ENCODE data around the gene PLIN4. TPM values are rescaled to one million over a fixed set of nuclear protein-coding genes. Genes with fewer than 3 reads are reported as not detected.

Gene PLIN4
- total RNA-seq, 2 donors from 2014 or later: 0.47 to 6.3 TPM

DNA sequence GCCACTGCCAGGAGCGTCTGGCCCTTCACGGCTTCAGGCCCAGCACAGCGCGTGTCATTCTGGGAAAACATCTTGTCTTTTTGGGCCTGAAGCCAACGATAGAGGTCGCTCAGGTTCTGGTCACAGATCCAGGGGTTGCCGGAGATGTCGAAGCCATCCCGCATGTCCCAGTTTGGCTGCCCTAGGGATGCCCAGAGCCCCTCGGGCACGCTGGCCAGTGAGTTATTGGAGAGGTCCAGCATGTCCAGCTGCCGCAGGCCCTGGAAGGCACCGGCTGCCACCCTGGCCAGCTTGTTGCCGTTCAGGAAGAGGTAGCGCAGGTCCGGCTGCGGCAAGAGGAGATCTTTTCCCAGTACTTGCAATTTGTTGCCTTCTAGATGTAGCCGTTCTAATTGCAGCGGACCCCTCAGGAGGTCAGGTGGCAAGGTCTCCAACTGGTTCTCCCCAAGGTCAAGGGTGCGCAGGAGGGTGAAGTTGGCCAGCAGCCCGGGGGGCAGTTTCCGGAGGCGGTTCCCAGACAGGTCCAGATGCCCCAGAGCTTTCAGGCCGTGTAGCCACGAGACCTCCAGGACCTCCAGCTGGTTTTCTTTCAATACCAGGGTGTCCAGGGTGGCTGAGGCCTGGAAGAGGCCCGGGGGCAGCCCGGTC, 19.8 kb upstream of the PLIN4 start:
- Histone ChIP-seq H3K4me3 (no peak overlapping the region), H3K27ac (no peak overlapping the region)
- intact Hi-C loops (cut with DNase I): no loop called here

GRCh38 chr19:4536798-4537197, 18.5 kb upstream of the PLIN4 start:
- intact Hi-C loops (cut with DNase I): no loop called here
- H3K4me3 ChIP-seq: no peak overlapping the region
- no peaks in the 10 kb centered on the region for H3K36me3 ChIP-seq
- no peak overlapping the region for H3K9ac ChIP-seq (ENCODE audit: low read depth in 2 of 2, low read length in 2 of 2)
- no peak overlapping the region for H3K27ac ChIP-seq
- DNase-seq: no peak
- no peaks in the 10 kb centered on the region for H3K9me3 ChIP-seq
- no peaks in the 10 kb centered on the region for H3K27me3 ChIP-seq
- H3K4me1 ChIP-seq: no peaks in the 10 kb centered on the region
- no peak for TF ChIP-seq CTCF (IDR thresholded peaks at IDR 0.05)

More for the DNA sequence above, 19.8 kb upstream of the PLIN4 start:
- TF ChIP-seq CTCF (IDR thresholded peaks at IDR 0.05): no peak
- Histone ChIP-seq H3K4me1 (no peaks in the 10 kb centered on the region), H3K9me3 (no peaks in the 10 kb centered on the region), H3K36me3 (no peaks in the 10 kb centered on the region), H3K27me3 (no peaks in the 10 kb centered on the region), H3K9ac (ENCODE audit: low read depth in 2 of 2, low read length in 2 of 2) (no peak overlapping the region)
- no peak for DNase-seq

DNA sequence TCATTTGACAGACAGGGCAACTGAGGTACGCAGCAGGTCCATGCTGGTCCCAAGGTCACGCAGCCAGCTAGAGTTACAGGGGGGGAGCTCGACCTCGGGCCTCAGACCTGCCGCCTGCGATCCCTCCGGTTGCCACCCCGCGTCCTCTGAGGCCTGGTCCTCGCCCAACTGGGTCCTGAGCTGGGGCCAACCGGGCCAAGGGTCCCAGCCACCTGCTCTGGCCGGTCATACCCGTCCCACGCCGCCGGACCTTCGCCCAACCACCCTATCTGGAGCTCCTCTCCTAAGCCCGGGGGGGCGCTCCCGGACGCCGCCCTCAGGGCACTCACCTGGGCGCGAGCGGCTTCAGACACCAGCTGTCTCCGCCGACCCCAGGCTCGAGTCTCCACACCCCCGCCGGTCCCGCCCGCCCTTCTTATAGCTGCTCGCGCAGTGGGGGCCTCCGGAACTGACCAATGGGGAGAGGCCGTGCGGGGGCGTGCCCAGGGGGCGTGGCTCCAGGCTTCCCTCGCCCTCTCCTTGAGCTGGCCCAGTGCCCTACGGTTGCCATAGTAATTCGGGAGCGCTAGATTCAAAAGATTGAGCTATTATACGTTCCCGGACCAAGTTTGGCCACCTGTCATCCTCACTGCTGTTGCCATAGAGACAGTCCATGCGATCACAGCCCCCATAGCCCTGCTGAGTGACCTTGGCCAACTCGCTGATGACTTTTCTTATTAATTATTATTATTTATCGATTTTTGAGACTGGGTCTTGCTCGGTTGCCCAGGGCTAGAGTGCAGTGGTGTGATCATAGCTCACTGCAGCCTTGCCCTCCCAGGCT, 16.8 kb upstream of the PLIN4 start, which contains the start of gene PLIN5:
Gene PLIN5, minus strand, starts transcription at position 389 of the 823 bp plus-strand sequence. CDS start 1,150 bp downstream, outside the sequence.
- no peaks in the 10 kb centered on the region for H3K27me3 ChIP-seq
- intact Hi-C loops (cut with DNase I): no loop called here
- H3K27ac ChIP-seq: no peak within 1 kb of the TSS
- peak; percentile 87 for DNase-seq
- no peaks in the 10 kb centered on the region for H3K36me3 ChIP-seq
- H3K4me1 ChIP-seq: no peaks in the 10 kb centered on the region
- peak within 1 kb of the TSS; percentile 32 for H3K4me3 ChIP-seq
- no peaks in the 10 kb centered on the region for H3K9me3 ChIP-seq
- H3K9ac ChIP-seq (ENCODE audit: low read depth in 2 of 2, low read length in 2 of 2): no peak within 1 kb of the TSS
- no peak for TF ChIP-seq CTCF (IDR thresholded peaks at IDR 0.05)

- no peaks in the 10 kb centered on the region for H3K27me3 ChIP-seq
- intact Hi-C loops (cut with DNase I): no loop called here
Observed at GRCh38 chr19:4533835-4534424, 15.6 kb upstream of the PLIN4 start.

More at GRCh38 chr19:4533835-4534424, 15.6 kb upstream of the PLIN4 start:
- no peaks in the 10 kb centered on the region for H3K36me3 ChIP-seq
- H3K27ac ChIP-seq: no peak overlapping the region
- no peaks in the 10 kb centered on the region for H3K4me1 ChIP-seq
- no peak overlapping the region for H3K9ac ChIP-seq (ENCODE audit: low read depth in 2 of 2, low read length in 2 of 2)
- H3K9me3 ChIP-seq: no peaks in the 10 kb centered on the region
- TF ChIP-seq CTCF (IDR thresholded peaks at IDR 0.05): no peak
- no peak overlapping the region for H3K4me3 ChIP-seq
- no peak for DNase-seq
